ENCODE data around the gene TDRD12. TPM values are rescaled to one million over a fixed set of nuclear protein-coding genes. Genes with fewer than 3 reads are reported as not detected.
"Not testable (repeated sequence)": the region's sequence is repeated elsewhere in the genome, so short reads cannot be mapped to it uniquely, and the experiment has no call there.

The TDRD12 gene
- total RNA-seq, 4 donors from 2014 or later, result 2.0 to 5.7 TPM; not detected in 2

- H3K27me3 ChIP-seq, result no peaks in the 10 kb centered on the region
Measured at GRCh38 chr19:32830231-32831014, 110.9 kb downstream of the TDRD12 start.

GRCh38 chr19:32831611-32832010 is 112.0 kb downstream of the TDRD12 start:
- intact Hi-C loops (cut with DNase I; ENCODE audit: low total_unique reads), result no loop called here
- no peaks in the 10 kb centered on the region for H3K36me3 ChIP-seq
- no peaks in the 10 kb centered on the region for H3K4me1 ChIP-seq
- no peak overlapping the region for H3K4me3 ChIP-seq
- no peak for TF ChIP-seq POLR2A (IDR thresholded peaks at IDR 0.05)
- TF ChIP-seq, protein P1, sequence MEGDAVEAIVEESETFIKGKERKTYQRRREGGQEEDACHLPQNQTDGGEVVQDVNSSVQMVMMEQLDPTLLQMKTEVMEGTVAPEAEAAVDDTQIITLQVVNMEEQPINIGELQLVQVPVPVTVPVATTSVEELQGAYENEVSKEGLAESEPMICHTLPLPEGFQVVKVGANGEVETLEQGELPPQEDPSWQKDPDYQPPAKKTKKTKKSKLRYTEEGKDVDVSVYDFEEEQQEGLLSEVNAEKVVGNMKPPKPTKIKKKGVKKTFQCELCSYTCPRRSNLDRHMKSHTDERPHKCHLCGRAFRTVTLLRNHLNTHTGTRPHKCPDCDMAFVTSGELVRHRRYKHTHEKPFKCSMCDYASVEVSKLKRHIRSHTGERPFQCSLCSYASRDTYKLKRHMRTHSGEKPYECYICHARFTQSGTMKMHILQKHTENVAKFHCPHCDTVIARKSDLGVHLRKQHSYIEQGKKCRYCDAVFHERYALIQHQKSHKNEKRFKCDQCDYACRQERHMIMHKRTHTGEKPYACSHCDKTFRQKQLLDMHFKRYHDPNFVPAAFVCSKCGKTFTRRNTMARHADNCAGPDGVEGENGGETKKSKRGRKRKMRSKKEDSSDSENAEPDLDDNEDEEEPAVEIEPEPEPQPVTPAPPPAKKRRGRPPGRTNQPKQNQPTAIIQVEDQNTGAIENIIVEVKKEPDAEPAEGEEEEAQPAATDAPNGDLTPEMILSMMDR (IDR thresholded peaks at IDR 0.05), result no peak
- DNase-seq, result no peak
- H3K9me3 ChIP-seq, result no peaks in the 10 kb centered on the region
- no peak overlapping the region for H3K27ac ChIP-seq
- H3K27me3 ChIP-seq, result no peaks in the 10 kb centered on the region

More at GRCh38 chr19:32830231-32831014, 110.9 kb downstream of the TDRD12 start:
- Histone ChIP-seq H3K9me3 (no peaks in the 10 kb centered on the region), H3K4me3 (no peak overlapping the region), H3K4me1 (no peaks in the 10 kb centered on the region), H3K36me3 (no peaks in the 10 kb centered on the region), H3K27ac (no peak overlapping the region)
- no peak for TF ChIP-seq POLR2A (IDR thresholded peaks at IDR 0.05)
- TF ChIP-seq, protein P1 (IDR thresholded peaks at IDR 0.05), result no peak
- no peak for DNase-seq
- intact Hi-C loops (cut with DNase I; ENCODE audit: low total_unique reads), result no loop called here

DNA sequence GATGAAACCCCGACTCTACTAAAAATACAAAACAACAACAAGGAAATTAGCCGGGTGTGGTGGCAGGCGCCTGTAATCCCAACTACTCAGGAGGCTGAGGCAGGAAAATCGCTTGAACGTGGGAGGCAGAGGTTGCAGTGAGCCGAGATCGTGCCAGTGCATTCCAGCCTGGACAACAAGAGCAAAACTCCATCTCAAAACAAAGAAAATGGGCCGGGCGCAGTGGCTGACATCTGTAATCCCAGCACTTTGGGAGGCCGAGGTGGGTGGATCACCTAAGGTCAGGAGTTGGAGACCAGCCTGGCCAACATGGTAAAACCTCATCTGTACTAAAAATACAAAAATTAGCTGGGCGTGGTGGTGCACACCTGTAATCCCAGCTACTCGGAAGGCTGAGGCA is 112.5 kb downstream of the TDRD12 start:
- H3K36me3 ChIP-seq; H3K9me3 ChIP-seq; intact Hi-C loops (cut with DNase I; ENCODE audit: low total_unique reads); DNase-seq; H3K4me3 ChIP-seq; H3K27me3 ChIP-seq; H3K4me1 ChIP-seq; H3K27ac ChIP-seq: not testable (repeated sequence)

- H3K36me3 ChIP-seq; H3K27me3 ChIP-seq; H3K4me1 ChIP-seq; DNase-seq; H3K4me3 ChIP-seq; intact Hi-C loops (cut with DNase I; ENCODE audit: low total_unique reads); H3K27ac ChIP-seq; H3K9me3 ChIP-seq: not testable (repeated sequence)
Measured at GRCh38 chr19:32832825-32833224, 113.3 kb downstream of the TDRD12 start.

DNA sequence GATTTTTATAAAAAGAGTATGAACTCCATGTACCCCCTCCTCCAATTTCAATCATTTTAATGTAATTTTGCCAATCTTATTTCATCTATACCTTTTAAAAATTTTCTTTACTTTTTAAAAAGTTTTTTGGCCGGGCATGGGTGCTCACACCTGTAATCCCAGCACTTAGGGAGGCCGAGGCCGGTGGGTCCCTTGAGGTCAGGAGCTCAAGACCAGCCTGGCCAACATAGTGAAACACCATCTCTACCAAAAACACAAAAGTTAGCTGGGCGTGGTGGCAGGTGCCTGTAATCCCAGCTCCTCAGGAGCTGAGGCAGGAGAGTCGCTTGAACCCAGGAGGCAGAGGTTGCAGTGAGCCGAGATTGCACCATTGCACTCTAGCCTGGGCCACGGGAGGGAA is 113.8 kb downstream of the TDRD12 start:
- H3K9me3 ChIP-seq; DNase-seq; H3K27me3 ChIP-seq; H3K4me3 ChIP-seq; H3K4me1 ChIP-seq; intact Hi-C loops (cut with DNase I; ENCODE audit: low total_unique reads); H3K27ac ChIP-seq; H3K36me3 ChIP-seq: not testable (repeated sequence)

- no peak overlapping the region for H3K4me3 ChIP-seq
- H3K27me3 ChIP-seq, result no peaks in the 10 kb centered on the region
- no peak for DNase-seq
- H3K9me3 ChIP-seq, result no peaks in the 10 kb centered on the region
- TF ChIP-seq POLR2A (IDR thresholded peaks at IDR 0.05), result no peak
- TF ChIP-seq, protein P1 (IDR thresholded peaks at IDR 0.05), result no peak
- H3K4me1 ChIP-seq, result no peaks in the 10 kb centered on the region
- no peak overlapping the region for H3K27ac ChIP-seq
- no peaks in the 10 kb centered on the region for H3K36me3 ChIP-seq
- intact Hi-C loops (cut with DNase I; ENCODE audit: low total_unique reads), result no loop called here
Measured at GRCh38 chr19:32837531-32837930, 118.0 kb downstream of the TDRD12 start.

- no peaks in the 10 kb centered on the region for H3K4me1 ChIP-seq
- H3K36me3 ChIP-seq, result no peaks in the 10 kb centered on the region
- H3K4me3 ChIP-seq, result no peak overlapping the region
- no peaks in the 10 kb centered on the region for H3K9me3 ChIP-seq
- intact Hi-C loops (cut with DNase I; ENCODE audit: low total_unique reads), result no loop called here
- no peak overlapping the region for H3K27ac ChIP-seq
- no peaks in the 10 kb centered on the region for H3K27me3 ChIP-seq
- TF ChIP-seq POLR2A (IDR thresholded peaks at IDR 0.05), result no peak
- TF ChIP-seq, protein P1 (IDR thresholded peaks at IDR 0.05), result no peak
- no peak for DNase-seq
Measured at GRCh38 chr19:32842061-32842460, 122.5 kb downstream of the TDRD12 start.
